AG08395 (cell line): ENCODE results near the gene DPP4.
"Not testable (repeated sequence)": the region's sequence is repeated elsewhere in the genome, so short reads cannot be mapped to it uniquely, and the experiment has no call there.

ENCODE experiments used
- DNase-seq: peaks from one replicate; pipeline ENCODE4 v3.0.0; 2012; ENCODE audit warnings: mixed read lengths, low spot score

Gene DPP4

DNA sequence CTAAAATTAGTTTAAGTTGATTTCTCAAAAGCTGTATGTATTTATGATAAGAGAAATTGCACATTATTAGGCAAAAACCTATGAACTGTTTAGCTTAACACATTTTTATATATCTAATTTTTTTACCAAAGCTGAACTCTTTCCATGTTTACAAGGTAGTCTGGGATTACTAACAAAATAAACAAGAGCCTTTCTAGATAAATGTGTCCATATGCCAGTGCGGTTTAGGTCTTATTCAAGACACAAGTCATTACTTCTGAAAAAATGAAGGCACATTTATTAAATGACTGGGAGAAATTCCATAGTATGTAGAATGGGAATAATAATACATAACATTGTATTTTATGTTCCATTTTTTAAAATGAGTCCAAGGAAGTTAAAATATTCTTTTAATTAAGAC lies 82.0 kb downstream of the DPP4 start:
- DNase-seq, result no peak

DNA sequence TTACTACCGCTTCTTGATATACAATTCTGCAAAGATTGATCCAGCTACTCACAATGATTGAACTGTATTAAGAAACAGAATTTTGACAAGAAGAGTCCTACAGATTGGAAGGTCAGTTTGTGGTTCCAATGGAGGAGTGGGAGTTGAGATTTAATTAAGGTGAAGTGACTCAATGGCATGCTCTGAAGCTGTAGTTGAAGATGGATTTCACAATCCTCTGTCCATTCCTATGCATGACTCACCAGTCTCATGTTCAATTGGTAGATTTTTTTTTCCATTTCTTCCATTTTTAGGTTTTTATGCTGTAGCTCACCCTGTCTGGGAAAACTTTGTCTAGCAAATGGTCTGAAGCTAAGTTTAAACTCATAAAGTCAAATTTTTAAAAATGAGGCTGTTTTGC lies 83.3 kb downstream of the DPP4 start:
- DNase-seq, result peak; percentile 78

DNA sequence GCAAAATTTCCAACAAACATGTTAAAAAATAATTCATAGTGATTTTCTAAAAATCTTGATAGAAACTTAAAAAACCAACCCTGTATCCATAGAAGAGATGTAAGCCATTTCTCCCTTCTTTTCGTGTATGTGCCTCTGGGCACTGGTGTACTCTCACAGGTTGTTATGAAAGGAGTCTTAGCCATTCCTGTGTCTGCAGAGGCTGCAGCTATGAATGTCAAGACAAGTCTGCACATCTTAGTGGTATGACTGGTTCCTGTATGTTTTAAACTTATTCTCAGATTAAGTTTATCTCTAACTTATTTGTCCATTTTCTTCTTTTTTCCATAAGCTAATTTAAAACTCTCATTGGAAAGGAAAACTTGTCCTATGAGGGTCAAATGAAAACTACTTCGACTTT lies 84.0 kb downstream of the DPP4 start:
- no peak for DNase-seq

DNA sequence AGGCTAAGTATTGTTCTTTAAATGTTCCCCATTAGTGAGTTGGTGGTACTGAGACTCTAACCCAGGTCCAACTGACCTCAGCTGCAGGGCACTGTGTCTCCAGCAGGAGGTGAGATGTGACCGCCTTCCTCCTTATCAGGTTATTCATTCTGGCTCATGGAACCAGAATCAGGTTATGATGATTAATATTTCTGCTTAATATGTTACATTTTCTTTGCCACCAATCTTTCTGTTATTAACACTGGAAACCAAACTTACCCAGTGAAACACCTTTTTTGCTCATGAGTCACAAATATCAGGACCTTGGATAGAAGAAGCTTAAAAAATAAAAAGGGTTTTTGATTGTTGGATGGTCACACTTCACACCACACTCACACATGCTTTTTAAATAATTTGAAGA lies 85.4 kb downstream of the DPP4 start:
- no peak for DNase-seq

DNA sequence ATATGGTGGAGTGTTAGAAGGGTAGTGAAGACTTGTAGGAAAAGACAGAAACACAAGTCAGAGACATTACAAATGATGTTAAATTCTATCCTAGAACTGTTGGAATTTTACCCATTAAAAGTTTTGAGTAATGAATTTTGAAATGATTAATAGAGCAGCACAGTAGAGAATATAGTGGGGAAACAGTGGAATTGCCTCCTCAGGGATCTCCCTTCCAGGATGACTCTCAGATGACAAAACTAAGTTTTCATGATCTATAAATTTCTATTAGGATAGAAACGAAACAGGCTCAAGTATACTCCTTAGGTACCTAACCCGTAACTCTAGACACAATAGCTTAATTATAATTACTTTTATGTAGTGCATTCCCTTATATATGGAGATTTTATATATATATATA lies 86.7 kb downstream of the DPP4 start:
- DNase-seq, result no peak

DNA sequence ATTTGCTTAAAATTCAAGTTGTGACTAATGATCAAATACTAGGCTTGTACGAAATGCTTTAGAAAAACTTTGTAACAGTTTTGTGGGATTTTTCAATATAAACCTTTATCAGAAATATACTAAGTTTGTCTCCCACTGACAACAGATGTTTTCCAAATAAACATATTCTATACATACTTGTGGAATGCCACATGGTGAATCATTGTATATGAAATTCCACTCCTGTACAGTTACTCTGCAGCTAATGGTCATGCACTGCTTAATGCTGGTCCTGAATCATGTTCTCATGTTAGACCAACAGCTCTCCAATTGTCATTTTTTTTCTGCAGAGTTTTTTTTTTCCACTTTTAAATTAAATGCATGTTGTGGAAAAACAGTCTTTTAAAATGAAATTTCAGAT lies 90.1 kb downstream of the DPP4 start:
- DNase-seq, result no peak

DNA sequence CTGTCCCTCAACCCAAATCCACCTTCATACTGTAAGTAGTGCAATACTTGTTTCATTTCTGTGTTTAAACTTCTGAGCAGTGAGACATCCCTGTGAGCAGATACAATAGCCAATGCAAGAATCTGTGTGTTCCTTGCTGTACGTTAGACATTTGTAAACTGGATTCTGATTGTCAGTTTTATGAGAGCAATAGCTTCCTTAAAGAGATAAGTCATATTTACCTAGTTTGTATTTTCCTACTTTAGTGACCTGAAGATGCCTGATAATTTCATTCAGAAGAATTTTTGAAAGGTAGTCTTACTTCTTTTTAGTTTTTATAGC lies 90.7 kb downstream of the DPP4 start:
- no peak for DNase-seq

DNA sequence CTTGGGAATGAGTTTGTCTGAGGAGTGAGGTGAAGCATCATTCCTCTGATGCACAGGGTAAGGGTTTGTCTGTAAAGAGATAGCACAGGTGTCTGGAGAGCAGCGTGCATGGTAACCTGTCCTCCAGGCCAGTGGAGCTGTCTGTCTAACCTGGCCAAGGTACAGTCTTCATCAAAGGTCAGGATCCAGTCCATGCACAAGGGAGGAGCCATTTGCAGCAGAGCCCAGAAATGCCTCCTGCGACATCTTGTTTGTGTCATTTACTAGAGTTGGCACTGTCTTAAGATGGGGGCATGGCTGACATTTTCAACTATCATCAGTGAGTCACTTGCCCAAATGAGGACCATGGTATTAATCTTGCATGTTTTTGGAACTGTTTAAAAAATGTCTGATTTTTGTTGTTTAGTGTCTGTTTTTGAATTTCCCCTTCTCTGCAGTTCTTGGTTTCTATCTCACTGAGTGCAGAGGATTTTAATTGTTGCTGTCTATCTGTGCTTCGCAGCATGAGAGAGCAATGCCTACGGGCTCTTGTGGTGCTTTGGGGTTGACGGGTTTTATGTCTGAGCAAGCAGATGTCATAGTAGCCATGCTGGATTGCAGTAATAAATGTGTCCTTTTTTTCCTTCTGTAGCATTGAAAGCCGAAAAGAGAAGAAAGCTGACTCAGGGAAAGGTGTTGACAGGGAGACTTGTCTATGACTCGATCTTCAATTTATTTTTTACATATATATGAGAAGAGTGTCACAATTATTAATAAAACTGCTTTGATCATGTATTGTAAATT lies 91.3 kb downstream of the DPP4 start:
- DNase-seq, result no peak

DNA sequence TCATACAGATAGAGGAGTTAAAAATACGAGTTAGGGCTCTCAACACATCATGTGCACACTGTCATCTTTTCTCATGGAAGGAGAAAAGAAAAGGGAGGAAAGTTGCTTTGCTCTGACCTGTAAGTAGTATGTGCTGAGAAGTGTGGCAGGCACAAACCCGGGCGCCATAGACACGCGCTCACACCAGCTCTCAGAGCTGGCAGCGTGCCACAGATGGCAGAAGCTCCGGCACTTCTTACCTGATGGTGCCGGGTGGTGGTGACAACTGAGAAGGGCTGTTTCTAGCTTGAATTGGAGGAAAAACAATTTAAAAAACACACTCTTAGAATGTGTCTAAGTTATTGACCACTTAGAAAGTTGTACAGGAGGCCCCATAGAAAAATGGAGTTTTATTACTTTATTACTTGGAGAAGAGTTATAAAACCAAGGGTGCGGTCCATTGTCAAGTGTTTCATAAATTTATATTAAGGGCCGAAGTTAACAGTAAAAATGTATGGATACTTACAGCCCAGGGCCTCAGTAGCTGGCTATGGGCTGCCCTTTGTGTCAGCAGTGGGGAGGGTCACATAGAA lies 92.2 kb downstream of the DPP4 start:
- no peak for DNase-seq

DNA sequence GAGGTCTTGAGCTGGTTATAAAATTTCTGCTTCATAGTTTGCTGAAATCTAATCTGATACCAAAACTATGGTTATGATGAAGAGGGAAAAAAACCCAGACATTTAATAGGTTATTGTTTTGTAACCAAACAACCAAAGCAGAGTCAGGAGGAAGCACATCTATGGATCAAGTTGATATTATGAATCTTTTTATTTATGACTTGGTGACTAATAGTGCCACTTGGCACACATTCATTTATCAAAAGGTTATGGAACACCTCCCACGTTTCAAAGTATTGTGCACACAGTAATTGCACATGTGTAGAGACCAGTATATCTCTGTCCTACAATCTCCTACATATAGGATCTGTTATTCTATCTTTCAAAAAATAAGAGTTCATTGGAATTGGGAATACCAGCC lies 93.0 kb downstream of the DPP4 start:
- DNase-seq, result no peak

DNA sequence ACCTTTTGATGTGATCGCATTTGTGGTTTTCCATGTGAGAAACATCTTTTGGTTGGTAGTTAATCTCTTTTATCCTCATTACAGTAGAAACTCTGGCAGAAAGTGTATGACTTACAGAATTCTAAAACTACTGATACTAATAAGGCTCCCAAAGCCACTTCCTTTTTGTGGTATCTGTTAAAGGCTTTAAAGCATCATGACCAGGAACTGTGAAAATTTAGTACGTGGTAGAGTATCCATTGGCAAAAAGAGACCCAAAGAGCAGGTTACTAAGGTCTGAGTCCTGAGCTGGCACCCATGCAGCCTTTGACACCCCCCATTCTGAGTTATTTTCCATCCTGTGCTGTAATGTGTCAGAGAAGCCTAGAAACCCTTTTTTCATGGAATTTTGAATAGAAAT lies 94.5 kb downstream of the DPP4 start:
- no peak for DNase-seq

DNA sequence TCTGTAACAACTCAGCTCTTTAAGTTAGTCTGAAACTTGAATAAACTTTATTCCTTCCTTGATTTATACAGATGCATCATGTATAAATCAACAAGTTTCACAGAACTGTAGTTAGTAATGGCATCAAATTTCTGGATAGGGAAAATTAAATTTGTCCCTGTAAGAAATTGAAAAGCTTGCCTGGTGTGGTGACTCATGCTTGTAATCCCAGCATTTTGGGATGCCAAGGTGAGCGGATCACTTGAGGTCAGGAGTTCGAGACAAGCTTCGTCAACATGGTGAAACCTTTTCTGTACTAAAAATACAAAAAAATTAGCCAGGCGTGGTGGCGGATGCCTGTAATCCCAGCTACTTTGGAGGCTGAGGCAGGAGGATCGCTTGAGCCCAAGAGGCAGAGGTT lies 96.1 kb downstream of the DPP4 start:
- not testable (repeated sequence) for DNase-seq

DNA sequence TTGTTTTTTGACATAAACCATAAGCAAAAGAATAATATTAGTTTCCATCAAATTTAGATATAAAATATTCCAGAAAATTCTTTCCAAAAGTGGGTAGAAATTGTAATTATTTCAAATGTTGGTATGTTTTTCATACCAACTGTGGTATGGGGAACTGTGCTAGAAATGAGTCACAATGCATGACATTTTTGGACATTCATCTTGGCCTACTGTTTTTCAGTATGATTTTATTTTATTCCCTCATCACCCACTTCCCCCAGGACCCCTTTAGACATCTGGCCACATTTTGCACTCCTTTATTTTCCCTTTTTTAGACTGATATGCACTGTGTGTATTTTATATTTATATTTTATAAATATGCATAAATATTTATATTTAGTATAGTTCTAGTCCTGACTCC lies 97.1 kb downstream of the DPP4 start:
- no peak for DNase-seq

DNA sequence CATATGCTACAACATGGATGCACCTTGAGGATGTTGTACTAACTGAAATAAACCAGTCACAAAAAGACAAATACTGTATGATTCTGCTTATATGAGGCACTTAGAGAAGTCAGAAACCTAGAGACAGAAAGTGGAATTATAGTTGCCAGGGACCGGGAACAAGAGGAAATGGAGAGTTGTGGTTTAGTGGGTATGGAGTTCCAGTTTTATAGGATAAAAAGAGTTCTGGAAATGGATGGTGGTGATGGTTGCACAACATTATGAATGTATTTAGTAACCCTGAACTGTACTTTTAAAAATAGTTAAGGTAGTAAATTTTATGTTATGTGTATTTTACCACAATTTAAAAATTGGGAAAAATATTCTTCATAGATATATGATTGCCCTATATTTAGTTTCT lies 97.7 kb downstream of the DPP4 start:
- DNase-seq, result no peak

DNA sequence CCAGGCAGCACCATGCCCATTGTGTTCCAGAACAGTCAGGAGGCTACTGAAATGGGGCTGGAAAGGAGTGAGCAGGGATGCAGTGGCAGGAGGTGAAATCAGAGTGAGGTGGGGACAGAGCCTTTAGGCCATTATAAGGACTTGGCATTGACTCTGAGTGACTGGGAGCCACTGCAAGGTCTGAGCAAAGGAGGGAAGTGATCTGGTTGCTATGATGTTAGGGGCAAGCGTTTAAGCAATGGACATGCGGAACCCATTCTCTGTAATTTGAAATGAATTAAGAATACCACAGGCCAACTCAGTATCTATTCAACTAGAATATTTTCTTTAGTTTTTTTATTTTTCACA lies 98.2 kb downstream of the DPP4 start:
- DNase-seq, result no peak

DNA sequence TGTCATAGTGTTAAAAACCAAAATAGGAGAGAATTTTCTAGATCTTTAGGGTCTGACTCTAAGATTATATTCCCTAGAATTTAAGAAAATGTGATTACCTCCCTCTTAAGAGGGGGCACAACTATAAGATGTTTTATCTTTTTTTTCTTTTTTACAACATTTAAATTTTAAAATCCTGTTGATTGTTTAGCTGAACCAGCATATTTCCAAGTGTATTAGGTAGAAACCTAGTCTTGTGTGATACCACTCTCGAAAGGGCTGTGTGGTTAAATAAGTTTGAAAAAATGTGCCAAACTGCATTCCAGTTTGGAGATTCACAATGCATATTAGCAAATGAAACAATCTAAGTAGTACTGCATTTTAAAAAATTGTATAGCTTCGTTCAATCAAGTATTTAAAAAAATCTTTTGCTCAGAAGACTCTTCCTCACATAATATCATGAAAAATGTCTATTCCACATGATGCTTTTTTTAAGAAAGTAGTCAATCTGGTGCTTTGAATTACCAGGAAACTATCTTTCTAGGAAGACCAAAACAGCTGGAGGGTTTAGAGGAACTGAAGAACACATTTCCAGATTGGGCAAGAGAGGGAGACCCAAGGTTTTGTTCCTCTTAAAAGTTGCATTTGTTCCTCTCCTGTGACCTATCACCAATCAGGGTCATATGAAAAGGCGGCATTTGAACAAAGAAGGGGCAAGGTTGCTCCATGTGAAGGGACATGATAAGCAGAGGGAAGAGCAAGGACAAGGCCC lies 98.8 kb downstream of the DPP4 start:
- no peak for DNase-seq

DNA sequence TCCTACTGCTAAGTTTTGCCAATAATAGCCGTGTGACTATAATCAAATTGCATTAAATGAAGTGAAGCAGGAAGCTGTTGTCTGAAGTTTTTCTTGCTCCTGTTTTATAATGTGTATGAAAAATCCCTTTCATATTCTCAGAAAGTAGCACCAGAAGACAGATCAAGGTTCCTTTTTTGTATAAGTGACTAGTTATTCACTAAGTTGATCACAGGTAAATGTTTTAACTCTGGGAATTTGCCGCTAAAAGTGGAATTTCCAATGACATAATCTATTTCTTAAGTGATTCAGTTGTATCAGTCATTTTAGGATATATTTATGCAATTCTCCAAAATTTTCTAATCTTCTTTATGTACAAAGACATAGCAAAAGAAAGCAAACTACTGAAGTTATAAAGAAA lies 99.6 kb downstream of the DPP4 start:
- DNase-seq, result no peak

DNA sequence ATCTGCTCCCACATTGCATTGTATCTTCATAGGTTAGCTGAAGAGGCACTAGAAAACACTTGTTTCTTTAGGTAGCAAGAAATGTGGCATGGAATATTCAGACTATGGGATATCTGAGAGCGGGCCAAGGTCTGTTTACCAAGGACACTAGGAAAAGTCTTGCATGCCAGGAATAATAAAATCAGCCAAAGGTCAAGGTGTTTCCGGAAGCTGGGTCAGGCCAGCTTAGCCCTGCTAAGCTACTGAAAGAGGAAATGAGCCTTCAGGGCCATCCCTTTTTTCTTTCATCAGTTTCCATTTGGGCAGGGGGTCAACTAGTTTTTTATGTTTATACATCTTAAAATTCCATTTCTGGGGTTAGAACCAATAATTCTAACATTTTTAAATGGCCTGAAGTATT lies 101.1 kb downstream of the DPP4 start:
- no peak for DNase-seq

DNA sequence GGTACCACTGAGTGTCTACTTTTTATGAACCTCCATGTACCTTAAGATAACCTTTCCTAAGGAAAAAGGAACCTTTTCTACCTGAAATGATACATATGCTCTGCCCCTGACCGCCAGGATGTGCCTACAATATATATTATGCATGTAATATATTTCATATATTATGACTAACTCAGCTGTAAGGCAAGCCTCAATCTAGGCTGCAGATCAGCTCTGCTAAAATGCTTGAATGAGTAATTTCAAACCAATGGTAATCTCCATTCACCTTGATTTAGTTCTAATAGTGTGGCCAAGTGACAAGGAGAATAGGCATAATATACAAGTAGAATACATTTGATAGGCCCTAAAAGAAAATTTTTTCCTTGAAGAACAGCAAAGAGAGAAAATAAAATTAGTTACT lies 101.8 kb downstream of the DPP4 start:
- DNase-seq, result no peak

DNA sequence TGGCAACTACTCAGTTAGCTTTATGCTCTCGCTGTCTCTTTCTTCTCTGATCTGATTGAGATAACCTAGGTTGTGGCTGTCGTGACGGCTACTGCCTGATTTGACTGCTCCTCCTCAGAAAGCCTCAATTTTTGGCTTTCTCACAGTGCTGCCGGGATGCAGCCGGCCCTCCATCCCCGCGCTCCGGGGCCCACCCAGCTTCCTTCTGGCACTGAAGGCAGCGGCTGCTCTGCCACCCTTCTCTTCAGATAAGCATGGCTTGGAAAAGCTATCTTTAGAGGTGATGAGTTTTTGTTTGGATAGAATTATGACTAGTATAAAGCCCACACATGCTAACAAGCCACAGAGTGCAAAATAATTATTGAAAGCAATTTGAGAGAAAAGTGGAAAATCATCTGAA lies 102.5 kb downstream of the DPP4 start:
- no peak for DNase-seq

DNA sequence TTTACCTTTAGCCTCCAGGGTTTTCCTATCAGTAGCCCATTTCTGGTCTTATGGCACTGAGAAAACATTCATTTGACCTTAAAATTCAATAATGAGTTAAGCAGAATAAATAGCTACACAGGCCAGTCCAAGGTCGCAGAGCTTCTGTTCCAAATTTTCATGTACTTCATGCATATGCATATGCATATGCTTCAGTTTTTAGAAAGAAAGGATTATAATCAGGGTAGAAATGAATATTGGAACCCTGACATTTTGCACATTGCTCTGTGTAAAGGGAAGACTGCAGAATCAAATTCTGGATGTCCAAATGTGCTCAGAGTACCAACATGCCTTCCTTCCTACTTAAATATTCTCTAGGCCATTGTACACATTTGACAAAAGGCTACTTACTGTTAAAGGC lies 104.9 kb downstream of the DPP4 start:
- no peak for DNase-seq

DNA sequence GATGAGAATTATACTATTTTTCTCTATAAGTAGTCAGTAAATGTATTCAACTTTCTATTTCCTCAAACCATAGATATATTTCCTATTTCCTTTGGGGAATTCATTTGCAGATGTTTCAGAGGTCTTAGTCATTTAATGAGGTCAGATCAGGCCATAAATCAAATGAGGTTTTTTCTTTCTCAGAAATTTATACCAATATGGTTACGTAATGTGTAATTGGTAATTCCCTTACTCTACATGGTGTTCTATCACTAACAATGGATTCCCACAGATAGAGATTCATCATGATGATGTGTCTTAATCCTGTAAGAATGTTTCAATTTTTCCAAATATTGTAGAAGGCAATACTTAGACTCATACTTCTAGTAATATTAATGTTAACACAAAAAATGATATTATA lies 108.0 kb downstream of the DPP4 start:
- no peak for DNase-seq

DNA sequence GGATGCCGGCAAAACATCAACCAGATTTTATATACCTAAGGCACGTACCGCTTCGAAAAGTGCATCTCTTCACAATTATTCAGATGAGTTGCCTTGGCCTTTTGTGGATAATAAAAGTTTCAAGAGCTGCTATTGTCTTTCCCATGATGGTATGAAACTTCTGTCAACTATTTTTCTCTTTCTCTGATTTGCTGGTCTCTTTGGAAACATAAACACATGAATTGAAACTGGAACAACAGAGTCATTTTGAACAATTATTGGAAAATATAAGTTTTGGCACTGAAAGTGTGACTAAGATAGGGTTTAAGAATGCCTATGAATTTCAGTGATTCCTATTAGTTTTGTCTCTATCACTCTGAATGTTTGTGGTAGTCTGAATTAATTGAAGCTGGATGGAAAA lies 109.9 kb downstream of the DPP4 start:
- no peak for DNase-seq

DNA sequence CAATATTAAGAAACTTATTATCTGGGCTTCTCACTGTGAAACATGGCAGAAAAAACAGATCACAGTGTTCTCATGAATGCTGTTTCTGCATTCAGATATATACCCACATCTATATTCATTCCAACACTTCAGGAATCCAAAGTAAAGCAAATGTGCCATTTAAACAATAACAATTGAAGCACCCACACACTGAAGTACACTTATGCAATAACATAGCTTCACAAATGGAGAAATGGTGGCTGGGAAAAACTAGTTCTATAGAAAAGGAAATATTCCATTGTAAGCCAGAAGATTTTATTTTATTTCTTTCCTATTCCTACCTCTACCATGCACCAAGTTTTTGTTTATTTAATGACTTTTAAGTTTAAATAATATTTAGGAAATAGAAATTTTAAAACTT lies 111.9 kb downstream of the DPP4 start:
- no peak for DNase-seq
